Vagina (tissue), 2 donors: ENCODE measurements around the gene SNRNP25. TPM values are rescaled to one million over a fixed set of nuclear protein-coding genes. Genes with fewer than 3 reads are reported as not detected.

Experiments
- DNase-seq, 2 donors: peaks; one replicate each; pipeline ENCODE4 v3.0.0-alpha.2; 2017; ENCODE audit errors: extremely low spot score in 2 of 2
- H3K27ac ChIP-seq: fragments of 200-600 bp; sonication (generic); one replicate; pipeline ENCODE4 v1.5.1; 2019
- H3K27me3 ChIP-seq: fragments of 200-600 bp; sonication (generic); one replicate; pipeline ENCODE4 v1.5.1; 2019
- H3K36me3 ChIP-seq, 2 donors: fragments of 200-600 bp; sonication (generic); one replicate each; pipeline ENCODE4 v1.5.1; 2017 to 2019
- H3K4me1 ChIP-seq: fragments of 200-600 bp; sonication (generic); one replicate; pipeline ENCODE4 v1.5.1; 2019
- H3K4me3 ChIP-seq, 2 donors: fragments of 200-600 bp; sonication (generic); 1 replicate in 1 of 2; 2 replicates in 1 of 2; pipeline ENCODE4 v1.5.1; 2016 to 2019
- H3K9me3 ChIP-seq: fragments of 200-600 bp; sonication (generic); one replicate; pipeline ENCODE4 v1.5.1; 2019
- CTCF ChIP-seq, 3 experiments: fragments of 450-650 bp in 2 of 3; fragments of 200-600 bp in 1 of 3; sonication (generic) in 1 of 3; IDR thresholded peaks; one replicate each; pipeline ENCODE4 v1.5.1; 2017 to 2019; ENCODE audit warnings: antibody characterized with exemption in 3 of 3, mild to moderate bottlenecking in 2 of 3, moderate library complexity in 2 of 3
- POLR2A ChIP-seq, 2 donors: fragments of 450-650 bp; IDR thresholded peaks; one replicate each; pipeline ENCODE4 v1.6.1; 2017; ENCODE audit warnings: antibody characterized with exemption in 2 of 2, mild to moderate bottlenecking in 2 of 2, moderate library complexity in 2 of 2
- POLR2AphosphoS5 ChIP-seq, 2 donors: sonication (generic); formaldehyde crosslinking; IDR thresholded peaks; one replicate each; pipeline ENCODE4 v1.9.0; 2017; ENCODE audit warnings: antibody characterized with exemption in 2 of 2, mild to moderate bottlenecking in 2 of 2, low read depth in 1 of 2; ENCODE audit not compliant: insufficient read depth in 1 of 2
- intact Hi-C: fragments of 100-400 bp; cut with DNase I; formaldehyde crosslinking; loops from one replicate; pipeline ENCODE4 v1.15.1; 2023
- total RNA-seq: library from RNA; depleted of rRNA; stranded (reverse); fragments of >200 nt; gene quantifications from one replicate; pipeline ENCODE4 v1.2.3, GENCODE V29; 2016

The SNRNP25 gene
- total RNA-seq, 1 donor from 2014 or later, result 15.0 TPM

DNA sequence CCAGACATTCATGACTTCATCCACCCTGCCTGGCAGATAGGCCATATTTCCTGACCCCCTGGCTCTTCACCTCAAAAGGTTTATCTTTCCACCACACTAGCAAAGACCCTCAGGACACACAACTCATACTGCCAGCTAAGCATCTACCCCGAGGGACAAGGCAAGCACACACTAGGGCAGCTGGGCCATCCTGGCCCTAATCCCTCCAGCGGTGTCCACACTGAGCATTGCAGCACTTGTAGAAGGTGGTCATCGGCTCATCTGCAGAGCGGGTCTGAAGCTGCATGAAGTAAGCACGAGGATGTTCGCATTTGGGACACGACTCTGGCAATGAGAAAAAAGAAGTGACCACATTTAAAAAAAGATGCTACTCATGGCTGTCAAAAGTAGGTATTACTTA is 6.4 kb upstream of the SNRNP25 start:
- Histone ChIP-seq H3K4me3 (no peak overlapping the region), H3K27me3 (no peaks in the 10 kb centered on the region), H3K4me1 (peaks cover 10% of the 10 kb centered on the region), H3K9me3 (no peaks in the 10 kb centered on the region), H3K27ac (no peak overlapping the region), H3K36me3 (peaks cover 0 to 19% of the 10 kb centered on the region in 2 donors)
- intact Hi-C loops, result no loop called here
- DNase-seq, result no peak
- TF ChIP-seq POLR2A (IDR thresholded peaks at IDR 0.05) (no peak), POLR2AphosphoS5 (IDR thresholded peaks at IDR 0.05; ENCODE audit: insufficient read depth in 1 of 2, low read depth in 1 of 2) (no peak), CTCF (IDR thresholded peaks at IDR 0.05) (no peak)

GRCh38 chr16:50769-51591 is 2.6 kb upstream of the SNRNP25 start:
- Histone ChIP-seq H3K27me3 (no peaks in the 10 kb centered on the region), H3K9me3 (no peaks in the 10 kb centered on the region), H3K4me3 (no peak overlapping the region), H3K36me3 (peaks cover 0 to 13% of the 10 kb centered on the region in 2 donors), H3K4me1 (peaks cover 20% of the 10 kb centered on the region), H3K27ac (no peak overlapping the region)
- no peak for TF ChIP-seq POLR2A (IDR thresholded peaks at IDR 0.05)
- TF ChIP-seq CTCF (IDR thresholded peaks at IDR 0.05), result no peak
- TF ChIP-seq POLR2AphosphoS5 (IDR thresholded peaks at IDR 0.05; ENCODE audit: insufficient read depth in 1 of 2, low read depth in 1 of 2), result no peak
- DNase-seq, result no peak
- intact Hi-C loops, result no loop called here

GRCh38 chr16:54237-54581 is 581 bp downstream of the SNRNP25 start:
- no peak for DNase-seq
- no peak for TF ChIP-seq CTCF (IDR thresholded peaks at IDR 0.05)
- TF ChIP-seq POLR2A (IDR thresholded peaks at IDR 0.05), result no peak
- no peak for TF ChIP-seq POLR2AphosphoS5 (IDR thresholded peaks at IDR 0.05; ENCODE audit: insufficient read depth in 1 of 2, low read depth in 1 of 2)
- Histone ChIP-seq H3K9me3 (no peaks in the 10 kb centered on the region), H3K27ac (peak overlapping the region; percentile 70), H3K36me3 (peaks cover 0 to 31% of the 10 kb centered on the region in 2 donors), H3K4me3 (peak overlapping the region; percentile 72 to 87), H3K27me3 (no peaks in the 10 kb centered on the region), H3K4me1 (peaks cover 20% of the 10 kb centered on the region)
- intact Hi-C loops, result no loop called here

GRCh38 chr16:55571-56136 is 2.0 kb downstream of the SNRNP25 start:
- intact Hi-C loops, result no loop called here
- no peak for DNase-seq
- no peak overlapping the region for H3K4me3 ChIP-seq
- no peaks in the 10 kb centered on the region for H3K9me3 ChIP-seq
- TF ChIP-seq POLR2A (IDR thresholded peaks at IDR 0.05) (no peak), POLR2AphosphoS5 (IDR thresholded peaks at IDR 0.05; ENCODE audit: insufficient read depth in 1 of 2, low read depth in 1 of 2) (no peak), CTCF (IDR thresholded peaks at IDR 0.05) (no peak)
- H3K36me3 ChIP-seq, result peaks cover 0 to 45% of the 10 kb centered on the region in 2 donors
- no peaks in the 10 kb centered on the region for H3K27me3 ChIP-seq
- H3K27ac ChIP-seq, result no peak overlapping the region
- H3K4me1 ChIP-seq, result peaks cover 20% of the 10 kb centered on the region
